ENCODE measurements around the gene CDC42BPA. TPM values are rescaled to one million over a fixed set of nuclear protein-coding genes. Genes with fewer than 3 reads are reported as not detected.

CDC42BPA gene
- polyA plus RNA-seq, 3 donors, result 0.20 to 0.45 (median 0.39) TPM

DNA sequence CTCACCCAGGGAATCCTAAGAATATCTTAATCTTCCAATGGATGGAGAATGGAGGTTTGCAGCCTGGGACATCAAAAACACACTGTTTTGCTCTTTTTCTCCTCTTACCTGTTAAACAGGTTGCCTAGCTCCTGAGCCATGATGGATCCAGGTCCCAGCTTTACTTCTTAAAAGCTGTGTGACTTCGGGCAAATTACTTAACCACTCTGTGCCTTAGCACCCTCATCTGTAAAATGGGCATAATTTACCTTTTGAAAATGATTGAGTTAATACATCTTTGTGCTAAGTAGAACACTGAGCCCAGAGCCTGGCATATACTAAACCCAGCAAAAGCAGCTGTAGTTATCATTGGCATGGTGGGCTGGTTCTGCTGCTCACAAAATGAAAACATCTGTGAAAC, 368.0 kb downstream of the CDC42BPA start:
- H3K4me2 ChIP-seq (replicated peaks; ENCODE audit: extremely low read depth, low read length, poor library complexity, severe bottlenecking), result no peak overlapping the region
- Mint-ChIP-seq H3K9me3 (peaks cover 2 to 11% (median 8%) of the 10 kb centered on the region in 7 donors), H3K27ac (peak overlapping the region in 1 of 7 donors; percentile 10), H3K4me1 (peaks cover 36% of the 10 kb centered on the region), H3K4me3 (no peak overlapping the region), H3K27me3 (ENCODE audit: low read depth in 3 of 3) (peaks cover 0 to 1% (median 0%) of the 10 kb centered on the region in 3 donors), H3K36me3 (peaks cover 11 to 21% of the 10 kb centered on the region in 2 donors)
- H3K4me1 ChIP-seq (ENCODE audit: control insufficient read depth in 1 of 2, insufficient read depth in 2 of 2, low read length in 2 of 2), result peaks cover 15 to 17% of the 10 kb centered on the region in 2 donors
- no peak overlapping the region for H3K4me3 ChIP-seq (replicated peaks in 1 of 3; ENCODE audit: low read depth in 2 of 3, low read length in 3 of 3)
- TF ChIP-seq, protein P1, sequence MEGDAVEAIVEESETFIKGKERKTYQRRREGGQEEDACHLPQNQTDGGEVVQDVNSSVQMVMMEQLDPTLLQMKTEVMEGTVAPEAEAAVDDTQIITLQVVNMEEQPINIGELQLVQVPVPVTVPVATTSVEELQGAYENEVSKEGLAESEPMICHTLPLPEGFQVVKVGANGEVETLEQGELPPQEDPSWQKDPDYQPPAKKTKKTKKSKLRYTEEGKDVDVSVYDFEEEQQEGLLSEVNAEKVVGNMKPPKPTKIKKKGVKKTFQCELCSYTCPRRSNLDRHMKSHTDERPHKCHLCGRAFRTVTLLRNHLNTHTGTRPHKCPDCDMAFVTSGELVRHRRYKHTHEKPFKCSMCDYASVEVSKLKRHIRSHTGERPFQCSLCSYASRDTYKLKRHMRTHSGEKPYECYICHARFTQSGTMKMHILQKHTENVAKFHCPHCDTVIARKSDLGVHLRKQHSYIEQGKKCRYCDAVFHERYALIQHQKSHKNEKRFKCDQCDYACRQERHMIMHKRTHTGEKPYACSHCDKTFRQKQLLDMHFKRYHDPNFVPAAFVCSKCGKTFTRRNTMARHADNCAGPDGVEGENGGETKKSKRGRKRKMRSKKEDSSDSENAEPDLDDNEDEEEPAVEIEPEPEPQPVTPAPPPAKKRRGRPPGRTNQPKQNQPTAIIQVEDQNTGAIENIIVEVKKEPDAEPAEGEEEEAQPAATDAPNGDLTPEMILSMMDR (IDR thresholded peaks at IDR 0.05), result no peak
- no peak overlapping the region for H3K27ac ChIP-seq (ENCODE audit: low read depth in 1 of 2, low read length in 2 of 2)
- DNase-seq, result no peak
- peaks cover 100% of the 10 kb centered on the region for H4K20me1 ChIP-seq (ENCODE audit: insufficient read depth, low read length)
- H2AFZ ChIP-seq (ENCODE audit: insufficient read depth, low read depth, low read length, poor library complexity, severe bottlenecking), result no peak overlapping the region
- peaks cover 0 to 3% of the 10 kb centered on the region in 2 donors for H3K9me3 ChIP-seq (replicated peaks in 1 of 2; ENCODE audit: control insufficient read depth in 1 of 2, insufficient read depth in 1 of 2, low read length in 2 of 2)
- no peak overlapping the region for H3K9ac ChIP-seq (ENCODE audit: insufficient read depth, low read length, poor library complexity, severe bottlenecking)
- WGBS (ENCODE audit: insufficient coverage), result no CpG with 5 or more reads among the region's 1 CpG
- H3K27me3 ChIP-seq (ENCODE audit: control insufficient read depth in 2 of 2, insufficient read depth in 2 of 2, low read length in 2 of 2), result no peaks in the 10 kb centered on the region
- intact Hi-C loops (cut with micrococcal nuclease), result no loop called here
- H3K36me3 ChIP-seq (replicated peaks in 1 of 2; ENCODE audit: control insufficient read depth in 1 of 2, insufficient read depth in 2 of 2, low read length in 2 of 2), result peaks cover 0 to 10% of the 10 kb centered on the region in 2 donors
- H3K79me2 ChIP-seq (ENCODE audit: insufficient read depth, low read length), result peaks cover 98% of the 10 kb centered on the region

- Mint-ChIP-seq H3K4me3 (no peak overlapping the region), H3K27me3 (ENCODE audit: low read depth in 3 of 3) (no peaks in the 10 kb centered on the region), H3K36me3 (peaks cover 10 to 14% of the 10 kb centered on the region in 2 donors), H3K27ac (no peak overlapping the region), H3K4me1 (peaks cover 41% of the 10 kb centered on the region), H3K9me3 (peaks cover 0 to 4% (median 3%) of the 10 kb centered on the region in 7 donors)
- TF ChIP-seq, protein P1 (IDR thresholded peaks at IDR 0.05), result no peak
- Histone ChIP-seq H3K4me1 (ENCODE audit: control insufficient read depth in 1 of 2, insufficient read depth in 2 of 2, low read length in 2 of 2) (peaks cover 15 to 17% of the 10 kb centered on the region in 2 donors), H3K4me3 (replicated peaks in 1 of 3; ENCODE audit: low read depth in 2 of 3, low read length in 3 of 3) (no peak overlapping the region), H3K36me3 (replicated peaks in 1 of 2; ENCODE audit: control insufficient read depth in 1 of 2, insufficient read depth in 2 of 2, low read length in 2 of 2) (peaks cover 0 to 10% of the 10 kb centered on the region in 2 donors), H3K4me2 (replicated peaks; ENCODE audit: extremely low read depth, low read length, poor library complexity, severe bottlenecking) (no peak overlapping the region), H4K20me1 (ENCODE audit: insufficient read depth, low read length) (peaks cover 100% of the 10 kb centered on the region), H3K27ac (ENCODE audit: low read depth in 1 of 2, low read length in 2 of 2) (peak overlapping the region in 1 of 2 donors; percentile 5), H3K79me2 (ENCODE audit: insufficient read depth, low read length) (peaks cover 98% of the 10 kb centered on the region), H3K9ac (ENCODE audit: insufficient read depth, low read length, poor library complexity, severe bottlenecking) (no peak overlapping the region), H3K9me3 (replicated peaks in 1 of 2; ENCODE audit: control insufficient read depth in 1 of 2, insufficient read depth in 1 of 2, low read length in 2 of 2) (no peaks in the 10 kb centered on the region), H3K27me3 (ENCODE audit: control insufficient read depth in 2 of 2, insufficient read depth in 2 of 2, low read length in 2 of 2) (no peaks in the 10 kb centered on the region), H2AFZ (ENCODE audit: insufficient read depth, low read depth, low read length, poor library complexity, severe bottlenecking) (no peak overlapping the region)
- WGBS (ENCODE audit: insufficient coverage), result 100% methylated on average over 1 of the region's 3 CpGs
- intact Hi-C loops (cut with micrococcal nuclease), result no loop called here
- DNase-seq, result no peak
Observed at GRCh38 chr1:226949401-226949800, 368.9 kb downstream of the CDC42BPA start.
